Adipocyte (in vitro differentiated cells): ENCODE results near the gene WTIP.
"Not testable (repeated sequence)": the region's sequence is repeated elsewhere in the genome, so short reads cannot be mapped to it uniquely, and the experiment has no call there.

Experiments
- DNase-seq: peaks from one replicate; pipeline ENCODE4 v3.0.0-alpha.2; 2015; ENCODE audit warnings: low read depth
- H3K27me3 ChIP-seq: replicated peaks from 2 replicates; pipeline ENCODE4 v1.7.0; 2013; ENCODE audit warnings: mild to moderate bottlenecking, low read length, moderate library complexity; ENCODE audit not compliant: control insufficient read depth, insufficient read depth
- H3K36me3 ChIP-seq: 2 replicates; pipeline ENCODE4 v1.7.0; 2013; ENCODE audit warnings: low read length, mild to moderate bottlenecking, moderate library complexity; ENCODE audit not compliant: control insufficient read depth, insufficient read depth, severe bottlenecking
- H3K4me1 ChIP-seq: 2 replicates; pipeline ENCODE4 v1.7.0; 2013; ENCODE audit warnings: mild to moderate bottlenecking, low read length, moderate library complexity; ENCODE audit not compliant: control insufficient read depth, insufficient read depth
- H3K4me3 ChIP-seq: 2 replicates; pipeline ENCODE4 v1.7.0; 2013; ENCODE audit warnings: mild to moderate bottlenecking, low read length, moderate library complexity
- H3K9ac ChIP-seq: 2 replicates; pipeline ENCODE4 v1.7.0; 2013; ENCODE audit warnings: mild to moderate bottlenecking, low read length, moderate library complexity
- H3K9me3 ChIP-seq: 2 replicates; pipeline ENCODE4 v1.7.0; 2013; ENCODE audit warnings: mild to moderate bottlenecking, low read length, moderate library complexity; ENCODE audit not compliant: control insufficient read depth

WTIP gene

DNA sequence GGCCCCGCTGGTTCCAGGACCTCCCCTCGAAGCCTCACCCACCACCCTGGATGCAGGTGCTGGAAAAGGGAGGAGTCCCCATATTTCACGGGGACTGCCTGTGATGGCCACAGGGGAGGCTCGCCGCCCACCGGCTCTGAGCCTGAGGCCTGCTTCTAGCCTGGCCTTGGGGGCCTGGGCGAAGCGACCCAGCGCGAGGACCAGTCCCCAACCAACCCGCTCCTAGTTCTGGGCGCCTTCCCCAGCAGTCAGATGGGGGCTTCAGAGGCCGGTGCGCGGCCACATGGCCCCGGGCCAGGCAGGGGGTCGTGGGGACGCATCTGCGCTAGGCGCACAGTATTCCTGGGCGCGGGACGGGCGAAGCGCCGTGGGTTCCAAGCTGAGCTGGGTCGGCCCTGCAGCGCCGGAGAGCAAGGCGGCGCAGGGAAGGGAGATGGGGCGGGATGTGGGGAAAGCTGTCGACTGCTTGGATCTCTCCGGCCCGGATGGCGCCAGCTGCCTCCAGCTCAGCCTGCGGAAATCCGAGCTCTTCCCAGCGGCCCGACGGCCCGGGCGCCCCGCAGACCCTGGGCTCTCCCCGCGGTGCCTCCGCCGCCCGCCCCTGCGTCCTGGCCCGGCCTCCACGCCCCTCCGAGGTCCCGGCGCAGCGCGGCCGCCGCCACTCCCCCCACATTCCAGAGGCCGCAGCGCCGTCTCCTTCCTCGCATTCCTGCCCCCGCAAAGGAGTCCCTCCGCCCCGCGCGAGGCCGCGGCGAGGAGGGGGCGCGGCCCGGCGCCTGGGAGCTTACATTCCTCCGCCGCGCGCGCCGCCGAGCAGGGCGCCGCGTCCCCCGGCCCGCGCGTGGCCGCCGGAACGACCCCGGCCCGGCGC lies at the start of gene WTIP:
TSS of gene WTIP (plus strand) at position 788 of the 871 bp plus-strand sequence. CDS start 217 bp downstream, outside the sequence.
- no peaks in the 10 kb centered on the region for H3K9me3 ChIP-seq
- peaks cover 6% of the 10 kb centered on the region for H3K4me1 ChIP-seq
- H3K4me3 ChIP-seq = peak within 1 kb of the TSS; percentile 90
- no peaks in the 10 kb centered on the region for H3K36me3 ChIP-seq
- H3K9ac ChIP-seq = peak within 1 kb of the TSS; percentile 89
- peak; percentile 95 for DNase-seq
- H3K27me3 ChIP-seq = no peaks in the 10 kb centered on the region

- Histone ChIP-seq H3K36me3 (peaks cover 43% of the 10 kb centered on the region), H3K9me3 (no peaks in the 10 kb centered on the region), H3K4me3 (no peak overlapping the region), H3K9ac (peak overlapping the region; percentile 63), H3K4me1 (peaks cover 53% of the 10 kb centered on the region), H3K27me3 (no peaks in the 10 kb centered on the region)
- no peak for DNase-seq
Observed at GRCh38 chr19:34432797-34433196, 48.8 kb upstream of the WTIP start.

DNA sequence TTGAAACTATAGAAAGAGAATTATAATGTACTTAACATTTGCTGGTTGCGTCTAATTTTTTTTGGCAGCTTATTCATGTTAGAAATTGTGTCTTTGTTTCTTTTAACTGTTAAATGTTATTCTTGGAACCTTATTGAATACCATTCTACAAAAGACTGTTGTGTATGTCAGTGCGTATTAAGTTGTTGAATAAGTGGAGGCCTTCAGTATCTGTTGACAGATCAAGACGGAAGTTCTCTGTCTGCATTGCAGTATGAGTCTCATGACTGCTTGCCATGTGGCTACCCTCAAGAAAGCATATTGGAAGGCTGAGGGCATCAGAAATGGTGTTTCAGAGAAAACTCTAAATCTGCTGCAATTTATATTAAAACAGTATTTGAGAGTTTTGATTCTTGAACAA lies 44.8 kb upstream of the WTIP start:
- Histone ChIP-seq H3K27me3 (no peaks in the 10 kb centered on the region), H3K9me3 (no peaks in the 10 kb centered on the region), H3K9ac (no peak overlapping the region), H3K4me3 (no peak overlapping the region), H3K4me1 (peaks cover 29% of the 10 kb centered on the region), H3K36me3 (peaks cover 80% of the 10 kb centered on the region)
- no peak for DNase-seq

- Histone ChIP-seq H3K4me1 (peaks cover 12% of the 10 kb centered on the region), H3K9me3 (no peaks in the 10 kb centered on the region), H3K4me3 (no peak overlapping the region), H3K9ac (no peak overlapping the region), H3K27me3 (no peaks in the 10 kb centered on the region), H3K36me3 (peaks cover 94% of the 10 kb centered on the region)
- DNase-seq = no peak
Observed at GRCh38 chr19:34448191-34448590, 33.4 kb upstream of the WTIP start.

GRCh38 chr19:34452723-34453122 lies 28.8 kb upstream of the WTIP start:
- peak; percentile 49 for DNase-seq
- H3K9ac ChIP-seq = peak overlapping the region; percentile 13
- peaks cover 29% of the 10 kb centered on the region for H3K4me1 ChIP-seq
- H3K4me3 ChIP-seq = no peak overlapping the region
- H3K36me3 ChIP-seq = peaks cover 83% of the 10 kb centered on the region
- no peaks in the 10 kb centered on the region for H3K27me3 ChIP-seq
- no peaks in the 10 kb centered on the region for H3K9me3 ChIP-seq

- Histone ChIP-seq H3K36me3 (peaks cover 82% of the 10 kb centered on the region), H3K4me3 (no peak overlapping the region), H3K27me3 (no peaks in the 10 kb centered on the region), H3K9me3 (no peaks in the 10 kb centered on the region), H3K9ac (peak overlapping the region; percentile 5), H3K4me1 (peaks cover 29% of the 10 kb centered on the region)
- DNase-seq = no peak
Observed at GRCh38 chr19:34454091-34454490, 27.5 kb upstream of the WTIP start.

DNA sequence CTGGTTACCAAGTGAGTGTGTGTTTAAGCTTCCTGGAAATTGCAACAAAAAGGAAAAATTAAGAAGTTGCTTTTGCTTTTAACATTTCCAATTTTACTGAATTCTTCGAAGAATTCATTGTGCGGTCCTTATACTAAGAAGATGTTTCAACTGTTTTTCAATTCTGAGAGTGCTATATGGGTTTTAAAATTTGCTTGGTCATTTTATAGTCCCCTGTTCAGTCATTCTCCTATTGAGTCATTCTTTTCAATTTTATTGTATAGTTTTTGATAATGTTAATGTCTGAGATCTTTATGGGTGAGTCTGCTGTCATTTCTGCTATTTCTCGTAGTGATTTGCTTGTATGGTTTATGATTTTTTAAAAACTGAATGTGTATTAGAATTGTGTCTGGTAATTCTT lies 26.9 kb upstream of the WTIP start:
- peaks cover 82% of the 10 kb centered on the region for H3K36me3 ChIP-seq
- DNase-seq = no peak
- H3K9ac ChIP-seq = no peak overlapping the region

DNA sequence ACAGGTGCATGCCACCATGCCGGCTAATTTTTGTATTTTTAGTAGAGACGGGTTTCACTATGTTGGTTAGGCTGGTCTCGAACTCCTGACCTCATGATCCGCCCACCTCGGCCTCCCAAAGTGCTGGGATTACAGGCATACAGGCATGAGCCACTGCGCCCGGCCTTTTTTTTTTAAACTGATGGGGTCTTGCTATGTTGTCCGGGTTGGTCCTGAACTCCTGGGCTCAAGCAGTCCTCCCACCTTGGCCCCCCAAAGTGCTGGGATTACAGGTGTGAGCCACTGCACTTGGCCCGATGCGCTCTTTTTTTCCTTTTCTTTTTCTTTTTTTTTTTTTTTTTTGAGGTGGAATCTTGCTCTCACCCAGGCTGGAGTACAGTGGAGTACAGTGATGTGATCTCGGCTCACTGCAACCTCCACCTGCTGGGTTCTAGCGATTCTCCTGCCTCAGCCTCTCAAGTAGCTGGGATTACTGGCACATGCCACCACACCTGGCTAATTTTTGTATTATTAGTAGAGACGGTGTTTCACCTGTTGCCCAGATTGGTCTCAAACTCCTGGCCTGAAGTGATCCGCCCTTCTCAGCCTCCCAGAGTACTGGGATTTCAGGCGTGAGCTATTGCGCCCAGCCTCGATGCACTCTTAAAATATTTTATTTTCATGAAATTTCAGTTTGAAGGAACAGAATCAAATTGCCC lies 25.6 kb upstream of the WTIP start:
- not testable (repeated sequence) for H3K27me3 ChIP-seq, H3K4me3 ChIP-seq, H3K9ac ChIP-seq, DNase-seq, H3K9me3 ChIP-seq
- H3K36me3 ChIP-seq = peaks cover 82% of the 10 kb centered on the region
- H3K4me1 ChIP-seq = peaks cover 34% of the 10 kb centered on the region

More for the DNA sequence above, 26.9 kb upstream of the WTIP start:
- Histone ChIP-seq H3K9me3 (no peaks in the 10 kb centered on the region), H3K4me3 (no peak overlapping the region), H3K4me1 (peaks cover 29% of the 10 kb centered on the region), H3K27me3 (no peaks in the 10 kb centered on the region)

DNA sequence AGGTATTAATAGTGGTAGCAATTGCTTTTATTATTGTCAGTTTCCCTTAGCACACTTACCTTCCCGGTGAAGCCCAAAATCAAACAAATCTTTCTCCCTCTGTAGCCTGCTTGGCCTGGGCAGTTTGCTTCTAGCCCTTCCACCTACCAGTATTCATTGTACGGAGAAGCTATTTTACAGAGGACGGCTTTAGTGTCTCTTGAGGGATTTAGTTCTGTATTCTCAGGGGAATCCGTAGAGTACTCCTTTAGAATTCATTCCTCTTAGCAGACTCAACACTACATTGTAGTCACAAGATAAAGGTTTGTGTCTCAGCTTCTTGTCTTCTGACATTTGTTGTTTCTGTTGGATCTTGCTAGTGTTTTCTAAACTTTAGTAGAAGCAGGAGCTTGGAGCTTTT lies 24.1 kb upstream of the WTIP start:
- no peak overlapping the region for H3K4me3 ChIP-seq
- no peaks in the 10 kb centered on the region for H3K27me3 ChIP-seq
- DNase-seq = no peak
- peaks cover 41% of the 10 kb centered on the region for H3K4me1 ChIP-seq
- no peaks in the 10 kb centered on the region for H3K9me3 ChIP-seq
- no peak overlapping the region for H3K9ac ChIP-seq
- peaks cover 84% of the 10 kb centered on the region for H3K36me3 ChIP-seq

DNA sequence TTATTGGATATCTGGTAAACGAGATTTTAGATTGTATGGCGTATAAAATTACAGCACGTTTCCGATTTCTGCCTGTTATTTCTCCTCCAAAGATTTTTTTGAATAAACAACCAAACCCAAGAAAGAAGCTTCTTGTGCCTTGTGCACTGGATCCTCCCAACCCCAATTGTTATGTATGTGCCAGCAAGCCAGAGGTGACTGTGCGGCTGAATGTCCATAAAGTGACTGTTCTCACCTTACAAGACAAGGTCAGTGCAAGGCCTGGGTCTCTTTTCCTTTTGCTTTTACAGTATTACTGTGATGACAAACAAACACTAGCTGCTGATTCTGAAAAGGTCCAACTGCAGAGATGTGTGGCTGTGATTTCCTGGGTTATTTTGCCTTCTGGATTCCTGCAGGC lies 22.9 kb upstream of the WTIP start:
- no peak overlapping the region for H3K9ac ChIP-seq
- no peak overlapping the region for H3K4me3 ChIP-seq
- no peaks in the 10 kb centered on the region for H3K9me3 ChIP-seq
- H3K4me1 ChIP-seq = peaks cover 31% of the 10 kb centered on the region
- H3K36me3 ChIP-seq = peaks cover 85% of the 10 kb centered on the region
- no peak for DNase-seq
- no peaks in the 10 kb centered on the region for H3K27me3 ChIP-seq

GRCh38 chr19:34459614-34460013 lies 21.9 kb upstream of the WTIP start:
- Histone ChIP-seq H3K36me3 (peaks cover 84% of the 10 kb centered on the region), H3K4me1 (peaks cover 22% of the 10 kb centered on the region), H3K27me3 (no peaks in the 10 kb centered on the region), H3K9ac (no peak overlapping the region), H3K4me3 (no peak overlapping the region), H3K9me3 (no peaks in the 10 kb centered on the region)
- DNase-seq = no peak
